Measurements from ENCODE around the gene RHBDD1. TPM values are rescaled to one million over a fixed set of nuclear protein-coding genes. Genes with fewer than 3 reads are reported as not detected.
"Not testable (repeated sequence)": the region's sequence is repeated elsewhere in the genome, so short reads cannot be mapped to it uniquely, and the experiment has no call there.

RHBDD1 gene
- total and polyA plus RNA-seq, 11 donors, result 4.7 to 44.5 (median 32.6) TPM

GRCh38 chr2:226828191-226828590, 7.7 kb upstream of the RHBDD1 start:
- no peak for ATAC-seq
- intact Hi-C loops (cut with DNase I), result no loop called here
- H3K9me3 ChIP-seq, result peaks cover 0 to 6% (median 0%) of the 10 kb centered on the region in 12 donors
- H3K36me3 ChIP-seq, result no peaks in the 10 kb centered on the region
- no peak overlapping the region for H3K4me3 ChIP-seq
- DNase-seq, result no peak
- TF ChIP-seq POLR2A (IDR thresholded peaks at IDR 0.05), result no peak
- TF ChIP-seq, protein P1, sequence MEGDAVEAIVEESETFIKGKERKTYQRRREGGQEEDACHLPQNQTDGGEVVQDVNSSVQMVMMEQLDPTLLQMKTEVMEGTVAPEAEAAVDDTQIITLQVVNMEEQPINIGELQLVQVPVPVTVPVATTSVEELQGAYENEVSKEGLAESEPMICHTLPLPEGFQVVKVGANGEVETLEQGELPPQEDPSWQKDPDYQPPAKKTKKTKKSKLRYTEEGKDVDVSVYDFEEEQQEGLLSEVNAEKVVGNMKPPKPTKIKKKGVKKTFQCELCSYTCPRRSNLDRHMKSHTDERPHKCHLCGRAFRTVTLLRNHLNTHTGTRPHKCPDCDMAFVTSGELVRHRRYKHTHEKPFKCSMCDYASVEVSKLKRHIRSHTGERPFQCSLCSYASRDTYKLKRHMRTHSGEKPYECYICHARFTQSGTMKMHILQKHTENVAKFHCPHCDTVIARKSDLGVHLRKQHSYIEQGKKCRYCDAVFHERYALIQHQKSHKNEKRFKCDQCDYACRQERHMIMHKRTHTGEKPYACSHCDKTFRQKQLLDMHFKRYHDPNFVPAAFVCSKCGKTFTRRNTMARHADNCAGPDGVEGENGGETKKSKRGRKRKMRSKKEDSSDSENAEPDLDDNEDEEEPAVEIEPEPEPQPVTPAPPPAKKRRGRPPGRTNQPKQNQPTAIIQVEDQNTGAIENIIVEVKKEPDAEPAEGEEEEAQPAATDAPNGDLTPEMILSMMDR (IDR thresholded peaks at IDR 0.05), result no peak
- H3K4me1 ChIP-seq, result no peaks in the 10 kb centered on the region
- H3K27me3 ChIP-seq, result no peaks in the 10 kb centered on the region
- H3K27ac ChIP-seq, result no peak overlapping the region
- 72 to 76% (median 75%) methylated on average over 2 of the region's 2 CpGs for WGBS, 4 donors

- intact Hi-C loops (cut with DNase I), result loop anchor here in 3 of 10 donors (10.0 kb wide), 2 partner anchors 135 to 155 kb away; no protein-coding TSS in a partner anchor
Measured at GRCh38 chr2:226829721-226830631, 5.9 kb upstream of the RHBDD1 start.

DNA sequence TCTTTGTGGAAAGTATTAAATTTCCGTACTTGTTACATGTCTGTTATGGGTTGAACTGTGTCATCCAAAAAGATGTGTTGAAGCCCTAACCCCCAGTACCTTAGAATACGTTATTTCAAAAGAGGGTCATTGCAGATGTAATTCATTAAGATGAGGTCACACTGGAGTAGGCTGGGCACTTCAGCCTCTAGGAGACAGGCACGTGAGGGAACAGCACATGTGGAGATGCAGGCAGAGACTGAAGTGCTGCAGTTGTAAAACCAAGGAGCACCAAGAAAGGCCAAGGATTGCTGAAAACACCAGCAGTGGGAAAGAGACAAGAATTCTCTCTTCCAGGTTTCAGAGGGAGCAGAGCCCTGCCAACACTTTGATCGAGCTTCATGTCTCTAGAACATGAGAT, 4.6 kb upstream of the RHBDD1 start:
- Histone ChIP-seq H3K36me3 (no peaks in the 10 kb centered on the region), H3K4me1 (peaks cover 0 to 14% (median 10%) of the 10 kb centered on the region in 12 donors), H3K9me3 (no peaks in the 10 kb centered on the region), H3K4me3 (no peak overlapping the region), H3K27me3 (no peaks in the 10 kb centered on the region), H3K27ac (no peak overlapping the region)
- intact Hi-C loops (cut with DNase I), result loop anchor here in 3 of 10 donors (10.0 kb wide), 2 partner anchors 134 to 154 kb away; no protein-coding TSS in a partner anchor
- DNase-seq (no peak), ATAC-seq (no peak)
- TF ChIP-seq, protein P1 (IDR thresholded peaks at IDR 0.05), result no peak
- TF ChIP-seq POLR2A (IDR thresholded peaks at IDR 0.05), result no peak
- WGBS, 4 donors, result 91 to 95% (median 92%) methylated on average over 4 of the region's 4 CpGs

More at GRCh38 chr2:226829721-226830631, 5.9 kb upstream of the RHBDD1 start:
- ATAC-seq (no peak), DNase-seq (no peak)
- TF ChIP-seq, protein P1 (IDR thresholded peaks at IDR 0.05), result no peak
- no peak for TF ChIP-seq POLR2A (IDR thresholded peaks at IDR 0.05)
- Histone ChIP-seq H3K4me3 (no peak overlapping the region), H3K27ac (no peak overlapping the region), H3K36me3 (no peaks in the 10 kb centered on the region), H3K27me3 (no peaks in the 10 kb centered on the region), H3K4me1 (peaks cover 0 to 8% (median 4%) of the 10 kb centered on the region in 12 donors), H3K9me3 (no peaks in the 10 kb centered on the region)
- WGBS, 4 donors, result 81 to 83% (median 82%) methylated on average over 8 of the region's 8 CpGs

- H3K36me3 ChIP-seq, result no peaks in the 10 kb centered on the region
- intact Hi-C loops (cut with DNase I), result loop anchor here in 3 of 10 donors (10.0 kb wide), 2 partner anchors 133 to 153 kb away; no protein-coding TSS in a partner anchor
- ATAC-seq, result no peak
- H3K27ac ChIP-seq, result no peak overlapping the region
- 91 to 100% (median 94%) methylated on average over 1 of the region's 1 CpG for WGBS, 4 donors
- no peak overlapping the region for H3K4me3 ChIP-seq
- no peaks in the 10 kb centered on the region for H3K9me3 ChIP-seq
- no peaks in the 10 kb centered on the region for H3K27me3 ChIP-seq
- peaks cover 0 to 20% (median 16%) of the 10 kb centered on the region in 12 donors for H3K4me1 ChIP-seq
- TF ChIP-seq, protein P1 (IDR thresholded peaks at IDR 0.05), result no peak
- no peak for TF ChIP-seq POLR2A (IDR thresholded peaks at IDR 0.05)
- no peak for DNase-seq
Measured at GRCh38 chr2:226832061-226832460, 3.8 kb upstream of the RHBDD1 start.

DNA sequence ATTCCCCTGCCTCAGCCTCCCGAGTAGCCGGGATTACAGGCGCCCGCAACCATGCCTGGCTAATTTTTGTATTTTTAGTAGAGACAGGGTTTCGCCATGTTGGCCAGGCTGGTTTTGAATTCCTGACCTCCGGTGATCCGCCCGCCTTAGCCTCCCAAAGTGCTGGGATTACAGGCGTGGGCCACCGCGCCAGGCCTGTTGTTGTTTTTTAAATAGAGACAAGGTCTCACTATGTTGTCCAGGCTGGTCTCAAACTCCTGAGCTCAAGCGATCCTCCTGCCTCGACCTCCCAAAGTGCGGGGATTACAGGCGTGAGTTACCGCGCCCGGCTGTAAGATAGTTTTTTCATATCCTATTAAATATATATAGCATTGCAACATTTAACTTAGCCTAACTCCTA, 974 bp upstream of the RHBDD1 start:
- H3K4me1 ChIP-seq, result peaks cover 0 to 32% (median 20%) of the 10 kb centered on the region in 12 donors
- H3K4me3 ChIP-seq, result peak overlapping the region; percentile 74 to 94 (median 85)
- not testable (repeated sequence) for H3K9me3 ChIP-seq, H3K27me3 ChIP-seq, DNase-seq, ATAC-seq
- peaks cover 0 to 14% (median 0%) of the 10 kb centered on the region in 9 donors for H3K36me3 ChIP-seq
- intact Hi-C loops (cut with DNase I), result loop anchor here in 4 of 10 donors (5.0 to 10.0 kb wide), 3 partner anchors 33 to 150 kb away; no protein-coding TSS in a partner anchor
- peak overlapping the region in 2 of 12 donors; percentile 98 to 99 for H3K27ac ChIP-seq
- 90 to 96% (median 95%) methylated on average over 18 of the region's 18 CpGs for WGBS, 4 donors

Data from heart left ventricle (tissue), 16 donors.